Middle frontal gyrus (tissue), 1 donor: ENCODE measurements around the gene BEST1.

Experiments
- DNase-seq: peaks from one replicate; pipeline ENCODE4 v3.0.0-alpha.2; 2015; ENCODE audit warnings: low spot score; ENCODE audit errors: extremely low spot score

The BEST1 gene

DNA sequence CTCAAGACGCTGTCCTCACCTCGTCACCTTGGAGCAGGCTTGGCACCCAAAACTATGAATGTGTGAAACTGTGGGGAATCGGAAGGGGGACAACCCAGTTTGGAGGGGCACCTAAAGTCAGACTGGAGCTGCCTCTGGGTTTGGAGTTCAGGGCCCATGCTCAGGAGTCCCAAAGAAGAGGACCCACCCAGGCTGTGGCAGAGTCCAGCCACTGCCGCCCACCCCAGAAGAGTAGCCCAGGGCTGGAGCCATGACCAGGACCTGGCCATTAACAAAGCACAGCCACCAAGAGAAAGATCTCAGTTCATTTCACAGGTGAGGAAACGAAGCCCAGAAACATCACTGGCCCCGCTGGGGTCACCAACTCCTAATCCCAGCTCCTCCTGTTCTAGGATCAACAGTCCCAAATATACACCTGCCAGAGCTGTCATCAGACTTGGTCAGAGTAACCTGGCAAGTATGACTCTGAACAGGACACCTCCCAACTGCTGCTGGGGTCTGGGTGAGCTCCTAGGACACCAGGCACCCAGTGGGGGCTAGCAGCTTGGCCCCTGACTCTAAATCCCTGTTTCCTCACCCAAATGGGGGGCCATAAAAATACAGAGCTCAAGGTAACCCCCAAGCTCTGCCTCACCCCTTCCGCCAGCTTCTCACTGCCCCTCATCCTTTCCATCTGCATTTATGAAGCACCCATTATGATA is 35.5 kb upstream of the BEST1 start:
- DNase-seq: no peak

DNA sequence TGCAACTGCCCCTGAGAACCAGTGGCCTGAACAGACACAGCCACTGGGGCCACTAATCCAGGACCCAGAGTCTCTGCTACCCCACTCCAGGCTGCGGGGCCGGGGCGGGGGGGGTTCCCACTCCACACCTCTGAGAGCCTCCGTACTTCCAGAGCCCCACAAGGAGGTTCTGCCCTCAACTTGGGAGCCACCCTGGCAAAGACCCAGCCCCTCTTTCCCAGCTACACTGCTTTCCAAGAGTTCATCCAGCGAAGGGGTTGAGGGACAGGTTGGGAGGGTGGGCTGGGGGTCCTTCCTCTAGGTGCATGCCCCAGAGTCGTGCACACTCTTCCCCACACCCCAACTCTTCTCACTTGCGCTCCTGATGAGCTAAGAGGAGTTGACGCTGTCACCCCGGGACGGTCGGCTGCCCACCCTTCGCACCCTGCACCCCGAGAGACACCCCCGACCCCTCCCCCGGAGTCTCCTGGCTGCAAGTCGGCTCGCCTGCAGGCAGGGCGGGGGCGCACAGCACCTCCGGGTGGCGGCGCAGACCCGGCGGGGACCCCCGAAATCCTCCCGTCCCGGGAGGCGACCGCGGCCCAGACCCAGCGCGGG is 33.3 kb upstream of the BEST1 start:
- DNase-seq: no peak

DNA sequence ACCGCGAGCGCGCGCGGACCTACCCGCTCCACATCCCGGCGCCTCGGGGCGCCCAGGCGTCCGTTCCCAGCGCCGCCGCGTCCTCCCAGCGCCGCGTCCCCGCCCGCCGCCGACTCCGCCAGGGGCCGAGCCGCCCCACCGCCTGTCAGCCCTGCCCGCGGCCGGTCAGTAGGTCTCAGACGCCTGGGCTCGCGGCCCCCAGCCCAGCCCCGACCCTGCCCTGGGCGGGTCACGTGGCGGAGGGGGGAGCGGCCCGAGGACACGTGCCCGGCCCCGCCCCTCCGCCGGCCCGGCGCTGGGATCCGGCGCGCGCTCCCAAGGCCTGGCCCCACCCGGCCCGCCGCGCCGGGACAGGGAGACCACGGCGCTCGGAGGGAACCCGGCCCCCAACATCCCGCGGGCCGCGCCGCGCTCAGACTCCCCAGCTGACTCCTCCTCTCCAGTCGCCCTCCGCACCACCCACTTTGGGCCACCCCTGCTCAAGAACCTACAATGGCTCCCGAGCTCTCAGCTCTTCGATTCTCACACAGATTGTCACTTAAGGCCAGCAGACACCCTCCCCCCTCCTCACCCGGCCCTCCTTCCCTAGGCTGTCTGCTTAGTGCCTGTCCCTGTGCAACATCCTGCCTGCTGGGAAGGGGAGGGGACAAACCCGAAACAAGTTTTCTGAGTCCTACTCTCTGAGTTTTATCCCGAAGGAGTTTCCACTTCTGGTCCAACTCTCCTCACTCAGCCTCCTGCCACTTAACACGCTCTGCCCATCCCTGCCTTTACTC is 32.6 kb upstream of the BEST1 start, which contains the start of gene RAB3IL1:
RAB3IL1 (minus strand) TSS at position 233 of the 776 bp plus-strand sequence; CDS start at position 34, 199 bp downstream.
- no peak for DNase-seq

DNA sequence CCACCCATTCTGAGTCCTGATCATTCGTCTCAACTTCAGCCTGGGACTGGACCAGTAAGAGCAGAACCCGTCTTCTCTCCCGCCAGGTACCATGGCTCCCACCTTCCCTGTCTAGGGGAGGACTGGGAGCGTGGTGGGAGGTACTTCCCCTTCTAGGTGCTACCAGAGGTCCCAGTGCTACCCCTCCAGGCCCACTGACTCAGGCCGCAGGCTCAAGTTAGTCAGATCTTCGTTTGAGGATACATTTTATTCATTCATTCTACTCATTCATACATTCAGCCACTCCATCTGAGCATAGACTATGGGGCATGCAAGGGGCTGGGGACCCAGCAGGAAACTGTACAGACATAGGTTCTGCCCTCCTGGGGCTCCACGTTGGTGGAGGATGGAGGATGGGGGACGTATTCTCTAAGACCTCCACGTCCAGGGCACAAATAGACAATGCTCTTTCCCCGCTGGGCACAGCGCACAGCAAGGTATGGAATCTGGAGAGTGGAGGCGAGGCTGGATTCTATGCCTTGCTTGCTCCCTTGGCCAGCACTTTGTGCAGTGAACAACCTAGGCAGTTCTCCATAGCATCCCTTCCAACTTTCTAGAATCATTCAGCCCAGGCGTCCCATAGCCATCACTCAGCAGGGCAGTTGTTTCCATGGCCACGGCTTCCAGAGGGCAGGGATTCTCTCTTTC is 31.8 kb upstream of the BEST1 start:
- DNase-seq: no peak

DNA sequence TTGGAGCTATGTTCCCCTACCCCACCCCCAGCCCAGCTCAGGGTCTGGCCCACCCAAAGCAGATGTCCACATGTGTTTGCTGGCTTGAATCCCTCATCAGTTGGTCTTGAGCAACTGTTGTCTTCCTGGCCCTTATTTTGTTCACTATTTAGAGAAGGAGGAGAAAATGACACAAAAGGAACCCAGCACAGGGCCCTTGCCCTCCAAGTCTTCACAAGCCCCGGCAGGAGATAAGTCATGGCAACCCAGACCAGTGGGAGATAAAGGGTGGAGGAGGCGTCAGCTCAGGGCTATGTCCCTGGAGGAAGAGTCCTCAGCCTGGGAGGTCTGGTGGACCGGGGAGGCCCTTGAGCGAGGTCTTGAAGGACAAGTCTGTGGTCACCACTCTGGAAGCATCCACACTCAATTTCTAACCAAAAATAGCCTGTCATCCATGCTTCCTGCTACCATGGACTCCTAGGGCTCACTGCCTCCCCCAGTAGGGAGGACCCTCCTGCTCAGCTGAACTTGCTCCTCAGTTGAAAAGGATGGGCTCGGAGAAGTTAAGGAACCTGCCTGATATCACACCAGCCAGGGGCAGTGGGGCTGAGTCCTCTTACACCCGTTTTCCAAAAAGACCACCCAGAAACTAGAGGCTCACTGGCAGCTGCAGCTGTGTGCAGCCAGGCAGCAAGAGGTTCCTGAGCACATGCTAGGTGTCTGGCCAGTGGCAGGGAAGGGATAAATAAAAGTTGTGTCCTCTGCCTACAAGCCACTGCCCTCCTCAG is 31.0 kb upstream of the BEST1 start:
- DNase-seq: no peak

DNA sequence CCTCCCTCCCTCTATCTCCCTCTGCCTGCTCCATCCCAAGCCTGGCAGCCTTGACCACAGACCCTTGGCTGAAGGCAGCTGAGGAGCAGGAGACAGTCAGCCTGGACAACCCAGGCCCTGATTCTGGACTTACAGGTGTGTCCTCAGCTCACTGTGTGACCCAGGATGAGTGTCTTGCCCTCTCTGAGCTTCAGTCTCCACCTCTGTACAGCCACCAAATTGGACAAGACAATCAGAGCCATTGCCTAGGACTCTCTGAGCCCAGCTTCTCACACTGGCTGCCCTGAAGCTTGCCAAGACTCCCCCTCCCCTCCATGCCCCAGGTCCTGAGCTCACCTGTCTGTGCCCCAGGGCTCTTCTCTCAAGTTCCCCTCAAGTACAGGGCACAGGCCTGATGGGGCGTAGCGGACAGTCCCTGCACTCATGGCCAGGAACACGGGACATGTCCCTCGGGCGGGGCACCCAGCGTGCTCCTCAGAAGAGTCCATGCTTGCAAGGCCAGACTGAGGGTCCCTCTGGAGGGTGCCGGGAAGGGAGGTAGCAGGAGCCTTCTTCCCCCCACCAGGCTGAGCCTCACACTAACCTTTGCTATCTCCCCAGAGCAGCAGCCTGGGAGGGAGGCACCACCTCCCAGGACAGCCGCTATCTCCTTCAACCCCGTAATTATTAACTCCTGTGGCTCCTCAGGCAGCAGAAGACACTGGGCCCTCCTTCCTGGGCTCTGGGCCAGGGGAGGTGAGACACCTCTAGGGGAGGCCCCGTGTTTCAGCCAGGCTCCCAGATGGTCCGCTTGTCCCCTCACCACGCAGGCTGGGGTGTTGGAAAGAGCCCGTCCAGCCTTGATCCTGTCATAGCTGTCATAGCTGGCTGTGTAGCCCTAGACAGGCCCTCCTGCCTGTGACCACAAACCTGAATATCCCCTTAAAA is 30.2 kb upstream of the BEST1 start:
- no peak for DNase-seq

DNA sequence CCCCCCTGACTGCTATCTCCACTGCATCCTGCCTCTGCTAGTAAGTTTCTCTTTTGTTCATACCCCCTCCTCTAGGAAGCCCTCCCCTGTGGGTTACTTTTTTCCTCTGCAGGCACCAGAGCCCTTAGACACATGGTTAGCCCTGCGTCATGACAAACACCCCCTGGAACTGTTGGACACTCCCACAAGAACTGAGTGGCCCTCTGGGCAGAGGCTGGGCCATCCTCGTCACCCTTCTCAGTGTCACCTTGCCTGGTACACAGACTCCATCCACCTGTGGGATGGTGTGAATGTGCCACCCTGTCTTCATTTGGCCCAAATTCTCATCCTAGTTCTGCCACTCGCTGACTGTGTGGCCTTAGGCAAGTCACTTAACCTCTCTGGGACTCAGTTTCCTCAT is 28.7 kb upstream of the BEST1 start:
- no peak for DNase-seq

DNA sequence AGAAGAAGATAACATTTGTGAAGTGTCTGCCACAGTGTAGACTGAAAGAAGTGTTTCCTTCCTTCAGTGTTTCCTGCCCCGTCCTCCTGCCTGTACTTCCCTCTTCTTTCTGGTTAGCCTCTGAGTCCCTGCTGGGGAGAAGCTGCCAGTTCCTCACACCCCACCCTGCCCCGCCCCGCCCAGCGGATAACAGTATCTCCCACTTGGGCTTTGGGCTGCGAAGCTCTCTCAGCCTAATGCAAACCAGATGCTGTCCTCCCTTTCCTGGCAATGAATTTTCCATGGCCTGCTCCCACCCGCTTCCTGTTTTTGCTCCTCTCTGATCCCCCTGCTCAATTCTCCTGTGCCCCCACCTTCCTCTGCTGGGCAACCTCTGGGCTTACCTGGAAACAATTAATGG is 27.6 kb upstream of the BEST1 start:
- DNase-seq: no peak

DNA sequence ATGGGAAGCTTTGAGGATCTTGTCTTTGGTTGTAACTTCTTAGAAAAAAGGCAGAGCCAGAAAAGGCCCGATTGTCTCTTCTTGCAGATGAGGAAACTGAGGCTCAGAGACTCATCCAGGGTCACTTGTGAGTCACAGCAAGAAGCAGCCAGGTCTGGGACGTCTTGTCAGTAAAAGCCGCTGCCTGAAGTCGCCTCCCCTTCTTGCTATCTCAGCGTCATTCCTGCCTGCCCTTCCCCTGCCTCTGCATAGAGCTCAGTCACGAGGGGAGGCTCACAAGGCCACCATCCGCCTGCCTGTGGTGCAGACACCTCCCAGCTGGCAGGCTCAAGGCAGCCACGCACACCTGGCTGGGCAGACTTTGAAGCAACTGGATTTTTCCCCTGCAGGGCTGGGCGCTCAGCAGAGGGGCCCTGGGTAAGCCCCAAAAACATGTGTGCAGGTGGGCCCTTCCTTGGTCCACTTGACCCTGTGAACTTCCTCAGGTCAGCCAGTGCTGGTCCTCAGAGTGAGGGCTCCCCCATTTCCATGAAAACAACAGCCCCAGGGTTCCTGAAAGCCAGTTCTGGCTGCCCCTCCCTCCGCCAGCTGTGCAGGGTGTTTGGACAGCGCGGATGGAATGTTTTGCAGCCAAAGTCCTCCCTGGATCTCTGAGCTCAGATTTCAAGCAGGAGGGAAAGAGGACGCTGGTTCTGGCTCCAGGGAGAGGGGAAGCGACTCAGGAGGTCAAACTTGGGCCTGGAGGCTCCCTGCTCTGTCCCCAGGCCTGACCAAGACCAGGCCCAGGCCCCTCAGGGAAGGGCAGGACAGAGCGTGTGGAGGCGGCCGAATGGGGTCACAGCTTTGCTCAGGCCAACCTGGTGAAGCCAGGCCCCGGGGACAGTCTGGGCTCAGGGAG is 26.7 kb upstream of the BEST1 start:
- DNase-seq: no peak

DNA sequence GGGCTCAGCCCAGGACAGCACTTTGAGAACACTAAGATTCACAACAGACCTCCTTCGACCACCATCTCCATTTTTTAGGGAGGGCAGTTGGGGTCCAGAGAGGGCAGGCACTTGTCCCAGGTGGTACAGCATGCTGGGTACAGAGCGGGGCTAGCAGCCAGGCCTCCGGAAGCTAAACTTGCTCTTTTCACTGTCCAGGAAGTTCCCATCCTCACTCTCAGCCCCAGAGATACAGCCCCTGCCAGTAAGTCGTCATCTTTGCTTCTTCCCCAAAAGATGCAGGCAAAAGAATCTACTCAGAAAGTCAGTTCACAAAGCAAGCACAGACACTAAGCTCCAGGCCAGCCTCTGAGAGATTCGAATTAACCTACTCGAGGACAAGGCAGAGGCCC is 26.1 kb upstream of the BEST1 start:
- no peak for DNase-seq

DNA sequence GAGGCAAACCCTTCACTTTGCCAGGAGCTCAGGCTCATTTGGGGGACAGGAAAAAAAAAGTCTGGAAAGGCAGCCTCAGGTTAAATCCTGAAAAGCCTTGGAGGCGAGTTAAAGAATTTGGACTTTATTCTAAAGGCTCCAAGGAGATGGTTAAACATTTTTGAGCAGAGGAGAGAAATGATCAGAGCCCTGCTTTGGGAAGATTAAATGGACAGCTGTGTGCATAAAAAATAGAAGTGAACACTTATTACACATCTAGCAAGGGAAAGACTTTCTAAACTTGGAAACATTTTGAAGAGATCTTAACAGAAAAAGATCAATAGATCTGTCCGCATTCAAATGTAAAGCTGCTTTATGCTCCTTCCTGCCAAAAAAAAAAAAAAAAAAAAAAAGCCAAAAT is 24.4 kb upstream of the BEST1 start:
- DNase-seq: no peak

DNA sequence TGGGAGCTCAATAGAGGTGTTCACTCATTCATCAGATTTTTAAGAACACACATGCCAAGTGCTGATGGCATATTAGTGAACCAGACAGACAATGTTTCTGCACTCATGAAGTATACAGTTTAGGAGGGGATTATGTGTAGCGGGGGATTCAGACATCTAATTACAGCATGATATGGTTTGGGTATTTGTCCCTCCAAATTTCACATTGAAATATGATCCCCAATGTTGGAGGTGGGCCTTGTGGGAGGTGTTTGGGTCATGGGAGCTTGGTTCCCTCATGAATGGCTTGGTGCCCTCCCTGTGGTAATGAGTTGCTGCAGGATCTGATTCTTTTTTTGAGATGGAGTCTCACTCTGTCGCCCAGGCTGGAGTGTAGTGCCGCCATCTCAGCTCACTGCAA is 23.9 kb upstream of the BEST1 start:
- no peak for DNase-seq

DNA sequence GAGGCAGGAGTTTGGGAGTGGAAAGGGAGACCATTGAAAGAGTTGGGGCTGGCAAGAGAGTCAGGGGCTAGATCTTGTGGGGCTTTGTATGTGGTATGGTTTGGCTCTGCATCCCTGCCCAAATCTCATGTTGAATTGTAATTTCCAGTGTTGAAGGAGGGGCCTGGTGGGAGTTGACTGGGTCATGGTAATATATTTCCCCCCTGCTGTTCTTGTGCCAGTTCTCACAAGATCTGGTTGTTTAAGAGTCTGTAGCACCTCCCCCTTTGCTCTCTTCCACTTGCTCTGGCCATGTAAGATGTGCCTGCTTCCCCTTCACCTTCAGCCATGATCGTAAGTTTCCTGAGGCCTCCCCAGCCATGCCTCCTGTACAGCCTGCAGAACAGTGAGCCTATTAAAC is 22.6 kb upstream of the BEST1 start:
- no peak for DNase-seq

DNA sequence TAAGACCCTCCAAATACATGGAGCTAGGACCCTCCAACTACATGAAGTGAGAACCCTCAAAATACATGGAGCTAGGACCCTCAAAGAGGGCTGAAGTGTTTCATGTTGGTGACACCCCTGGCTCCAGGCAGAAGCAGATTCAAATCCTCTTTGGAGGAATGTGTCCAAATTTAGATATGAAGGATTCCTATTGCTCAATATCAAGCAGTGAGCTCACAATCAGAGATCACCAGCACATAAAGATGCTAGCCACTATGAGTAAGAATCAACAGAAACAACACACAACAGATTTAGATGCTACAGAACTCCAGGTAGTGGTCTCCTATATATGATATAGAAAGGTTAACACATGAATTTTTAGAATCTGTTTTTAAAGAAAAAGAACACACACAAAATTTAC is 21.5 kb upstream of the BEST1 start:
- no peak for DNase-seq

DNA sequence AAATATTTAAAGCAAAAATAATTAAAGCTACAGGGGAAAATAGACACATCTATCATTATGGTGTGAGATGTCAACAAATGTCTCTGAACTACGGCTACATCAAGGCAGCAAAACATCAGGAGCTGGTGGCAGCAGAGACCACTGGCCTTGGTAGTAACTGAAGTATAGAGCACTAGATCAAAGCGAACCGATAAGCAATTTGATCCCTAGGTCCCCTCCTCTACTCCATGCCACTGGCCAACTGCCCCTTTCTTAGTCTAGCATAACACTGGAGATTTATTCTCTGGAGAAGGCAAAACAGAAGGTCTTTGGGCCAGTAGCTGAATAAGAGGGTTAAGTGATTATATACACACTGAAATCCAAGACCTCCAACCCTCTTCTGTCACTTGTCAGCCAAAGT is 19.2 kb upstream of the BEST1 start:
- DNase-seq: no peak

DNA sequence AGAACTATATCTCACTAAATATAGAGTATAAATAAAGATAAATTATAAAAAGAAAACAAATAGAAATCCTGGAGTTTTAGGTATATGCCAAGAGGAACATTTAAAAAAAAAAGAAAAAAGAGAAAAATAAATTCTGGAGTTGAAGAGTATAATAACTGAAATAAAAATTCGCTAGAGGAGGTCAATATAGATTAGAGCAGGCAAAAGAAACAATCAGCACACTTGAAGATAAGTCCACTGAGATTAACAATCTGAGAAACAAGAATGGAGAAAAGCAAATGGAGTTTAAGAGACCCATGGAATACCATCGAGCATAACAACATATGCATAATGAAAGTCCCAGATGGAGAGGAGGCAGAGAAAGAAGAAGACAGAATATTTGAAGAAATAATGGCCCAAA is 14.3 kb upstream of the BEST1 start:
- DNase-seq: no peak

DNA sequence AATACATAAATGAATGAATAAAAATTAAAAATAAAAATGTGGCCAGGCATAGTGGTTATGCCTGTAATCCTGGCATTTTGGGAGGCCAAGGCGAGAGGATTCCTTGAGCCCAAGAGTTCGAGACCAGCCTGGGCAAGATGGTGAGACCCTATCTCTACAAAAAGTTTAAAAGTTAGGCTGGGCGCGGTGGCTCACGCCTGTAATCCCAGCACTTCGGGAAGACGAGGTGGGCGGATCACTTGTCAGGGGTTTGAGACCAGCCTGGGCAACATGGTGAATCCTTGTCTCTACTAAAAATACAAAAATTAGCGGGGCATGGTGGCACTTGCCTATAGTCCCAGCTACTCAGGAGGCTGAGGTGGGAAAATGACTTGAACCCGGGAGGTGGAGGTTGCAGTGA is 9.7 kb upstream of the BEST1 start:
- DNase-seq: no peak

DNA sequence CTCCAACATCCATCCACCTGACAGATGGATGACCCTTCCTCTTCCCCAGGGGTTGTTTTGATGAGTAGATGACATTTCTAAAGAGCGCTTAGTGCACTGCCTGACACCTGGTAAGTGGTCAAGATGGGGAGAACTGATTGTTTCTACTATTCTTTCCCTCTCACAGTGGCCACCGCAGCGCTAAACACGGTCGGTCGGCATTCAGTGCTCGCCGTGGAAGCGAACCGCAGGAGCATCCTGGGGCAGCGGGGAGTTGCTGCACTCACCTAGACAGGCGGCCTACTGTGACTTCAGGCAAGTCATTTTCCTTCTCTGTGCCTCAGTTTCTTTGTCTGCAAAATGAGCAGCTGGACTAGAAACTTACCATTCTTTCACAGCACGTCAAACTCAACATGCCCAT is 5.0 kb upstream of the BEST1 start:
- DNase-seq: no peak

DNA sequence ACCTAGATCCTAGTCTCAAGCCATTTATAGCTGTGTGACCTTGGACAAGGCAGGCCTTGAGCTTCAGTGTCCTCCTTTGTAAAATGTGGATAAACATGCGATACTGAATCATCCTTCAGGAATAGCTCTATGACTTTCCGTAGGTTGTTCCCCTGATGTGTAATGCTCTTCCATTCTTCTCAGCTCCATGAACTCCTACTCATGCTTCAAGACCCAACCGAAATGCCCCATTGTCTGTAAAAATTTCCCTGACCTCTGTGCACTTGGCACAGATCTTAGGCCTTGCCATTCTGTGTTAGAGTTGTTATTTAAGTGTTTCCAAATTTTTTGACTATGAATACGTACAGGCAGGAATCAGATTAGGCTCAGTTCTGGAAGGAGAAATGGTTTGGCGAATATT is 3.3 kb upstream of the BEST1 start:
- no peak for DNase-seq
